Gastroesophageal sphincter (tissue), 3 donors: ENCODE measurements around the gene TFB2M.

Experiments
- POLR2A ChIP-seq, 2 donors: fragments of 450-650 bp; IDR thresholded peaks; one replicate each; pipeline ENCODE4 v1.6.1; 2017; ENCODE audit warnings: antibody characterized with exemption in 2 of 2, mild to moderate bottlenecking in 2 of 2, moderate library complexity in 1 of 2
- POLR2AphosphoS5 ChIP-seq: sonication (generic); formaldehyde crosslinking; IDR thresholded peaks from one replicate; pipeline ENCODE4 v1.6.1; 2017; ENCODE audit warnings: antibody characterized with exemption
- TF ChIP-seq, protein P1 (sequence below), 4 experiments: fragments of 200-600 bp in 2 of 4; fragments of 450-650 bp in 2 of 4; sonication (generic) in 1 of 4; IDR thresholded peaks; one replicate each; pipeline ENCODE4 v1.5.1; 2017 to 2019; ENCODE audit warnings: antibody characterized with exemption in 4 of 4, mild to moderate bottlenecking in 2 of 4, moderate library complexity in 2 of 4

DNA sequence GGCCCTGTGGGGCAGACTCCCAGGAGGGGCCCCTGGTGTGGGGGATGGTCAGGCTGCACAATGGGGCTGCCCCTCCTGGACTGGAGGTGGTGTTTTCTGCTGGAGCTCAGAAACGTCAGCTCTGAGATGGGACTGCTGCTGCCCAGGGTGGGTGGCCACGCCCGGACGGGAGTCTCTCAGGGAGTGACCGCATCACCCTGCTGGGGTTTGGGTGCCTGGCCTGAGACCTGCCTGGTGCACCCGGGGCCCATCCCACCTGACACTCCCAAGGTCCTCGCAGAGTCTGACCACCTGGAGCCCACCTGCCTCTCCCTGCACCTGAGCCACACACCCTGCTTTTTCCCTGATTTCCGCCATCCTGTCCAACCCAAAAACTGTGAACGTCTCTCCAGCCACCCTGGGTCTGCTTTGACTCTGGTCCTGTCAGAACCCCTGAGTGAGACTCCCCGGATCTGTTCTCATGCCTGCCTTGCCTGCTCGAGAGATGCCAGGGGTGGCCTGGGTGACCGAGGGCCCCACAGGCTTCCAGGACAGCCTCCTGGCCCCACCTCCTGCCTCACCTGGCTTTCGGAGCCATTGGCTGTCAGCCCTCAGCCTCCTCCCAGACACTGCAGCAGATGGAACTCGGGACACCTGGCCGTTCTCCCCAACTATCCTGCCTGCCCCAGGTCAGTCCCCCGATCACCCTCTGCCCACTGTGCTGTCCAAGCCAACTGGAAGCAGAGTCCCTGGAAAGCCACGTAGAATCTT is 47.4 kb downstream of the TFB2M start:
- TF ChIP-seq, protein P1, sequence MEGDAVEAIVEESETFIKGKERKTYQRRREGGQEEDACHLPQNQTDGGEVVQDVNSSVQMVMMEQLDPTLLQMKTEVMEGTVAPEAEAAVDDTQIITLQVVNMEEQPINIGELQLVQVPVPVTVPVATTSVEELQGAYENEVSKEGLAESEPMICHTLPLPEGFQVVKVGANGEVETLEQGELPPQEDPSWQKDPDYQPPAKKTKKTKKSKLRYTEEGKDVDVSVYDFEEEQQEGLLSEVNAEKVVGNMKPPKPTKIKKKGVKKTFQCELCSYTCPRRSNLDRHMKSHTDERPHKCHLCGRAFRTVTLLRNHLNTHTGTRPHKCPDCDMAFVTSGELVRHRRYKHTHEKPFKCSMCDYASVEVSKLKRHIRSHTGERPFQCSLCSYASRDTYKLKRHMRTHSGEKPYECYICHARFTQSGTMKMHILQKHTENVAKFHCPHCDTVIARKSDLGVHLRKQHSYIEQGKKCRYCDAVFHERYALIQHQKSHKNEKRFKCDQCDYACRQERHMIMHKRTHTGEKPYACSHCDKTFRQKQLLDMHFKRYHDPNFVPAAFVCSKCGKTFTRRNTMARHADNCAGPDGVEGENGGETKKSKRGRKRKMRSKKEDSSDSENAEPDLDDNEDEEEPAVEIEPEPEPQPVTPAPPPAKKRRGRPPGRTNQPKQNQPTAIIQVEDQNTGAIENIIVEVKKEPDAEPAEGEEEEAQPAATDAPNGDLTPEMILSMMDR (IDR thresholded peaks at IDR 0.05), result no peak
- no peak for TF ChIP-seq POLR2A (IDR thresholded peaks at IDR 0.05)
- no peak for TF ChIP-seq POLR2AphosphoS5
